AG10803 (cell line): Measurements from ENCODE around the gene IL3.

Source experiments
- DNase-seq: peaks from one replicate; pipeline ENCODE4 v3.0.0; 2010; ENCODE audit warnings: low read depth
- H3K4me3 ChIP-seq: 2 replicates; pipeline ENCODE4 v1.5.1; 2011; ENCODE audit warnings: mild to moderate bottlenecking, low read length, control low read depth
- TF ChIP-seq, protein P1 (sequence below): conservative IDR thresholded peaks from 2 replicates; pipeline ENCODE4 v1.5.1; 2011; ENCODE audit warnings: mild to moderate bottlenecking, low read length, control low read depth, inconsistent platforms

The IL3 gene

DNA sequence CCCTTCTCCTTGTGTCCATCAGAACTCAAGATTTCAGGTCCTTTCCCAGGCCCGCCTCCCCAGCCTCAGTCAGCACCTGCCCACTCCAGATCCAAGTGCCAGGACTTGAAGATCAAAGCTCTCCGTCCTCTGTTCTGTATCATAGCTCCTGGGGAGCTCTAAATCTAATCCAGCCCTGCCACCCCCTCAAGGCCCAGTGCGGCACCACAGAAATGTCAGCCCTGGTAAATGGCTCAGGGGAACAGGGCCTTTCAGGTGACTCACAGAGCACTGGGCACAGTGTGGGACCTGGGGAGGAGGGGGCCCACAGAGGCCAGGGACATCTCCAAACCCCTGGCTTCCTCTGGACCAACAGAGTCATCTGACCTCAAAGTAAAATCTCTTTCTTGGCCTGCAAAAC lies 19.2 kb downstream of the IL3 start:
- no peak for DNase-seq

DNA sequence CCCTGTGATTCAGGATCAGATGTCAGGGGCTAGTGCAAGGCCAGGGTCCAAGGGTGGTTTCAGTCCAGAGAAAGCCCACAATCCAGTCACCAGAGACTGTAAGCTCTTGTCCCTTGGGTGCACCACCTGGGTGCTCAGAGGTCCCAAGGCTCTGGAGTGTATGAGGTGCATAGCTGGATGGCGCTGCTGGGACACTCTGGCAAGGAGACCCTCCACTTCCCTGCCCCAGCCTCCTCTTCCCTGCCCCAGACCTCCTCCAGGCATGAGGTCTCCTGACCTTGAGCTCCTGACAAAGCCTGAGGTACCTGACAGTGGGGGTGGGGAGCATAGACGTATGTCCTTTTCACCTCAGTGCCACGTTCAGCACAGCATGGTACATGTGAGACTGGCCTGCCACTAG lies 20.1 kb downstream of the IL3 start:
- no peak overlapping the region for H3K4me3 ChIP-seq
- TF ChIP-seq, protein P1, sequence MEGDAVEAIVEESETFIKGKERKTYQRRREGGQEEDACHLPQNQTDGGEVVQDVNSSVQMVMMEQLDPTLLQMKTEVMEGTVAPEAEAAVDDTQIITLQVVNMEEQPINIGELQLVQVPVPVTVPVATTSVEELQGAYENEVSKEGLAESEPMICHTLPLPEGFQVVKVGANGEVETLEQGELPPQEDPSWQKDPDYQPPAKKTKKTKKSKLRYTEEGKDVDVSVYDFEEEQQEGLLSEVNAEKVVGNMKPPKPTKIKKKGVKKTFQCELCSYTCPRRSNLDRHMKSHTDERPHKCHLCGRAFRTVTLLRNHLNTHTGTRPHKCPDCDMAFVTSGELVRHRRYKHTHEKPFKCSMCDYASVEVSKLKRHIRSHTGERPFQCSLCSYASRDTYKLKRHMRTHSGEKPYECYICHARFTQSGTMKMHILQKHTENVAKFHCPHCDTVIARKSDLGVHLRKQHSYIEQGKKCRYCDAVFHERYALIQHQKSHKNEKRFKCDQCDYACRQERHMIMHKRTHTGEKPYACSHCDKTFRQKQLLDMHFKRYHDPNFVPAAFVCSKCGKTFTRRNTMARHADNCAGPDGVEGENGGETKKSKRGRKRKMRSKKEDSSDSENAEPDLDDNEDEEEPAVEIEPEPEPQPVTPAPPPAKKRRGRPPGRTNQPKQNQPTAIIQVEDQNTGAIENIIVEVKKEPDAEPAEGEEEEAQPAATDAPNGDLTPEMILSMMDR = no peak
- no peak for DNase-seq

More for the DNA sequence above, 19.2 kb downstream of the IL3 start:
- TF ChIP-seq, protein P1 = no peak
- no peak overlapping the region for H3K4me3 ChIP-seq

- TF ChIP-seq, protein P1 = no peak
- H3K4me3 ChIP-seq = no peak overlapping the region
- no peak for DNase-seq
These were observed 21.0 kb downstream of the IL3 start for GRCh38 chr5:132081458-132081857.

DNA sequence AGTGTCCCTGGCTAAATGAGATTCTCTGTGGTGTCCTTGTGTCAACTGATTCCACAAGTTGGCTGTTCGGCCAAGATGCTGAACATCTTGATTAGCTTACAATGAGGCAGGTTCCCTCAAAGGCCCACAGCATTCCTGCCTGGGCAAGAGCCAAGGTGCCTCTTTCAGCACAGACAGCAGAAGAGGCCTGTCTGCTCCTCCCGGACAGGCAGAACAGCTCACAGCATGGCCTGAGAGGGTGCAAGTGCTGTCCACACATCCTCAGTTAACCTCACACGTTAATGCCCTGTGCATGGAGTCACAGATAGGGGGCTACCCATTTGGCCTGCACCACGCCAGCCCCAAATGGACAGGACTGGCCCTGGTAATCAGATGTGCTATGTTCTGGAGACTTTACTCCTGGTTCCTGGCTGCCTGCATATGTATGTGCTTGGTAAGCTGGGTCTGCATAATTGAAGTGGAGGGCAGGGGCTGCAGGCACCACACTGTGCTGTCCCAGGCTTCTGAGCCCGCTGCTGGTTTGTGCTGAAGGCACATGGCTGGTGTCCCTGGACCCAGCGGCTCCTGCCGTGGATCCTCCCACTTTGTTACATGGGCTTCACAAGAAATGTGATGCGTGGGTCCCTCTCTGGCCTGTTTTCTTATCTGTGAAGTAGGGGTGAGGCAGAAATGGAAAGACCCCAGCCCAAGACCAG lies 22.0 kb downstream of the IL3 start:
- no peak overlapping the region for H3K4me3 ChIP-seq
- TF ChIP-seq, protein P1 = no peak
- DNase-seq = no peak

DNA sequence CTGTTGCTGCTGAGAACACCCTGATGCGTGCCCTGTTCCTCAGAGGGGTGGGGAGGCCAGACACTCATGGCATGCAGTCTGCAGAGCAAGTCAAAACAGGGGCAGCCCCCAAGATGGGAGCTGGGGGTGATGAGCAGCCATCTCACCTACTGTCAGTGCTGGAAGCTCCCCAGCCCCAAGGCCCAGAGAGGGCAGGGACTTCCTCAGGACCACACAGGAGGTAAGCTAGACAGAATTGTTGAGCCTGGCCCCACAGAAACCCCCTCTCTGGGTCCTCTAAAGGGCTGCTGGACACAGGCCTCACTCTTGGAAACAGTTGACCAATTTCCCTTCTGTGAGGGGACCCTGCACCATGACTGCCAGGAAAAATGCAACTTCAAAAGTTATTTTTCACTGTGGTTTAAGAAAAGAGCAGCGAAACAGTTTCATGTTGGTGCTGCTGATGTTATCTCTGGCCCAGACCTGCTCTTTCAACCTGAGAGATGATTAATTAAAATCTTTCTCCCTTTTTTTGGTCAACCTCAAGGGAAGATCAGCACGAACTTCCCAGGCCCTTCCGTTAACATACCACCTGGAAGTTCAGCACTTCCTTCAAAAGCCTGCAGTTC lies 22.7 kb downstream of the IL3 start:
- no peak overlapping the region for H3K4me3 ChIP-seq
- DNase-seq = no peak
- TF ChIP-seq, protein P1 = no peak

DNA sequence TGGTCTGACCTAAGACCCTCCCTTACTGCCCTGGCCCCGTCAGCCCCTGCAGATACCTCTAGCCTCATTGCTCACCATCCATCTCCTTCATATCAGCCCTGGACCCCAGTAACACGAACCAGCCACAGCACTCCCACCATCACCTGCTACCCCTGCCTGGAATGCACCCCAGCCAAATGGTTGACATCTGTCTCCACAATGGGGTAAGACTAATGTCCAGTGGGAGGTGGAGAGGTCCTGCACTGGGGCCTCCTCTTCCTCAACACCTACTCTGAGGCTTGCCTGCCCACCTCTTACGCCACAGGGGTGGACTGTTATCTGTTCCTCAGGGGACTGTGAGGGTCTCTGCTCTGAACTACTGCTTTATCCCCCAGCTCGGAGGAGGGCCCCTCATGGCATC lies 25.2 kb downstream of the IL3 start:
- H3K4me3 ChIP-seq = no peak overlapping the region
- TF ChIP-seq, protein P1 = no peak
- DNase-seq = no peak

GRCh38 chr5:132086277-132086794 lies 25.9 kb downstream of the IL3 start:
- TF ChIP-seq, protein P1 = no peak
- no peak overlapping the region for H3K4me3 ChIP-seq
- peak; percentile 88 for DNase-seq
